22Rv1 (cell line): ENCODE data around the gene SFXN2.

Experiments used
- H3K27ac ChIP-seq: fragments of 450-650 bp; 2 replicates; pipeline ENCODE4 v1.5.1; 2017
- ZFX ChIP-seq: fragments of 450-650 bp; IDR thresholded peaks from 2 replicates; pipeline ENCODE4 v1.6.1; 2017; ENCODE audit warnings: antibody characterized with exemption, borderline replicate concordance
- TF ChIP-seq, protein P1 (sequence below): fragments of 450-650 bp; IDR thresholded peaks from 2 replicates; pipeline ENCODE4 v1.5.1; 2017; ENCODE audit warnings: mild to moderate bottlenecking

Gene SFXN2

GRCh38 chr10:102743588-102744373, 29.3 kb downstream of the SFXN2 start, which contains the start of gene WBP1L:
TSS of gene WBP1L (plus strand) at chr10:102743948. CDS start at chr10:102744054, 106 bp downstream.
- TF ChIP-seq, protein P1, sequence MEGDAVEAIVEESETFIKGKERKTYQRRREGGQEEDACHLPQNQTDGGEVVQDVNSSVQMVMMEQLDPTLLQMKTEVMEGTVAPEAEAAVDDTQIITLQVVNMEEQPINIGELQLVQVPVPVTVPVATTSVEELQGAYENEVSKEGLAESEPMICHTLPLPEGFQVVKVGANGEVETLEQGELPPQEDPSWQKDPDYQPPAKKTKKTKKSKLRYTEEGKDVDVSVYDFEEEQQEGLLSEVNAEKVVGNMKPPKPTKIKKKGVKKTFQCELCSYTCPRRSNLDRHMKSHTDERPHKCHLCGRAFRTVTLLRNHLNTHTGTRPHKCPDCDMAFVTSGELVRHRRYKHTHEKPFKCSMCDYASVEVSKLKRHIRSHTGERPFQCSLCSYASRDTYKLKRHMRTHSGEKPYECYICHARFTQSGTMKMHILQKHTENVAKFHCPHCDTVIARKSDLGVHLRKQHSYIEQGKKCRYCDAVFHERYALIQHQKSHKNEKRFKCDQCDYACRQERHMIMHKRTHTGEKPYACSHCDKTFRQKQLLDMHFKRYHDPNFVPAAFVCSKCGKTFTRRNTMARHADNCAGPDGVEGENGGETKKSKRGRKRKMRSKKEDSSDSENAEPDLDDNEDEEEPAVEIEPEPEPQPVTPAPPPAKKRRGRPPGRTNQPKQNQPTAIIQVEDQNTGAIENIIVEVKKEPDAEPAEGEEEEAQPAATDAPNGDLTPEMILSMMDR, result no peak
- H3K27ac ChIP-seq, result peak within 1 kb of the TSS; percentile 61

DNA sequence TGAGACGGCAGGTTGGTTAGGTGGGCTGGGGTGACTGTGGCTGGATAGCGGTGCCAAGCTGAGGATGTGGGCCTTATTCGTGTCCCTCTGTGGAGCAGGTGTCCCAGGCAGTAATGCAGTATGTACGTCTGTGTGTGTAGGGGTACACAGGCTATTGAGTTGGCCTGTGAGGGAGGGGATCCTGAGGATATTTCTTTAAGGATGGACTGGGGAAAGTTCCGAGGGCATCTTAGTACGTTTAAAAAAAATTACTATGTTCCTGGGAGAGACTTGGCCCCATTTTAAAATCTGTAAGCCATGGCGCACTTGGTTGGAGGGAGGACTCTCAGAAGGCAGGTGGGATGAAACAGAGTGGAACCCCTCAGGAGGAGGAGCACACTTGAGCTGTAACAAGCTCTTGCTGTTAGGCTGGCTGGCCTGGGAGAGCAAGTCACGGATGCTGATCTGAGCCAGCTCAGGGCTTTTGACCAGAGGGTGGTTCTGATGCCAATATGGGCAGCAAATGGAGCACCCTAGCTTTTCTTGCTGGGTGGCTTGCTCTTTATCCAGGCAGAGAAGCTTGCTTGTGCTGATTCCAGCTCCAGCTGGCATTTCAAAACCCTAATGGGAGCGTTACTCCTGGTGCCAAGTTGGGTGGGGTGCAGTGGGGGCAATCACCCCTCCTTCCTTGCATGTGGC, 30.1 kb downstream of the SFXN2 start:
- peak overlapping the region; percentile 61 for H3K27ac ChIP-seq
- no peak for TF ChIP-seq ZFX
- TF ChIP-seq, protein P1, result no peak

- TF ChIP-seq, protein P1, result no peak
- TF ChIP-seq ZFX, result no peak
- H3K27ac ChIP-seq, result no peak overlapping the region
Observed at GRCh38 chr10:102745157-102745556, 30.7 kb downstream of the SFXN2 start.

DNA sequence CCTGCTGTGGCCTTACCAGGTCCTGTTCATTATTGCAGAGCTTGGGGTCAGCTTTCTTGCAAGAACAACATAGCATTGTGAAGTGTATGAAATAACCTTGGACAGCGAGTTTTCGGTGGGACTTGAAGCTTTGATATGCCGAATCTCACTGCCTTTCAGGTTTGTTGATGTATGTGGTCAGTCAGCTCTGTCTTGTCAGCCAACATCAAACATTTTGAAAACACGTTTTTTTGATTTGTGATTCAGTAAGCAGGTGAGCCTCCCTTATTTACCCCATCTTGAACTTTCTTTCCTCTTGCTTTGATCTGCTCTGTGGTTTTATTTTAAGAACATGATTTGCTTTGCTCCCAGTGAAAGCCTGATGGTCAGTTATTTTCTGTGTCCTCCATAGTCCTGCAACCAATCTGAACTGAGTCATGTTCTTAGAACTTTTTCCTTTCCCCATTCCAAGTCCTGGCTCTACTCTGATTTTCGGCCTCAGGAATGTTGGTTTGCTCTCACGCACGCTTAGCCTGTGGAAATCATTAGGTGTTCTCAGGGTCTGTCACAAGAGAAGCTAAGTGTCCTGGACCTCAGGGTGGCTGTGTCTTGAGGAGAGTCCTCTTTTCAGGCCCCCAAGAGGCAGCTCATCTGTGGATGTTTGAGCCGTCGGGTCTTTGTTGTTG, 38.0 kb downstream of the SFXN2 start:
- TF ChIP-seq ZFX, result no peak
- TF ChIP-seq, protein P1, result no peak

GRCh38 chr10:102752934-102753664, 38.7 kb downstream of the SFXN2 start:
- no peak for TF ChIP-seq ZFX
- TF ChIP-seq, protein P1, result peak; percentile 68
- H3K27ac ChIP-seq, result no peak overlapping the region

More for the DNA sequence above, 38.0 kb downstream of the SFXN2 start:
- H3K27ac ChIP-seq, result no peak overlapping the region

DNA sequence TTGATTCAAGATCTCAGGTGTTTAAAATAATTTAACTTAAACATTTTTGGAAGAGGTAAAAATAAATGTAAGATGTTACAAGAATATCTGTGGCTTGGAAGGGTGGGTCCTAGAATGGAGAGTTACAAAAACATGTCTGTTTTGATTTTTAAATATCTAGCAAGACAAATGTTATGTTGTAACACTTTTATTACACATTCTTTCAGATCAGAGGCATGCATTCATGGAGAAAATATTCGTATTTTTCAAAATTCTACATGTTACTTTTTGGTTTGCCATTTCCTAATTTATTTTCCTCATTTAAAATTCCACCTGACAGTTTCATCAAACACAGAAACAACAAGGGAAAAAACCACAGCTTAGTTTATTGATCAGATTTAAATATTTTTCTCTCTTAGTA, 39.3 kb downstream of the SFXN2 start:
- TF ChIP-seq ZFX, result no peak
- TF ChIP-seq, protein P1, result no peak
- no peak overlapping the region for H3K27ac ChIP-seq
